GM21786 (cell line): ENCODE results near the gene NSD2.

ENCODE experiments used
- ATAC-seq: cut with Tn5 transposase; IDR thresholded peaks from one replicate; pipeline ENCODE4 v1.9.1; 2021; ENCODE audit not compliant: unreplicated experiment

Gene NSD2

GRCh38 chr4:1940566-1940965, 69.4 kb downstream of the NSD2 start:
- ATAC-seq = no peak

- no peak for ATAC-seq
These were observed 72.7 kb downstream of the NSD2 start for GRCh38 chr4:1943928-1944327.

- ATAC-seq = no peak
These were observed 74.1 kb downstream of the NSD2 start for GRCh38 chr4:1945124-1945895.

GRCh38 chr4:1945912-1946311, 74.7 kb downstream of the NSD2 start:
- no peak for ATAC-seq

- no peak for ATAC-seq
These were observed 77.0 kb downstream of the NSD2 start for GRCh38 chr4:1948232-1948631.

GRCh38 chr4:1948892-1949436, 77.8 kb downstream of the NSD2 start:
- no peak for ATAC-seq

GRCh38 chr4:1950369-1950768, 79.2 kb downstream of the NSD2 start:
- no peak for ATAC-seq

- ATAC-seq = no peak
These were observed 81.0 kb downstream of the NSD2 start for GRCh38 chr4:1952058-1952700.

- no peak for ATAC-seq
These were observed 81.5 kb downstream of the NSD2 start for GRCh38 chr4:1952719-1953118.

- ATAC-seq = no peak
These were observed 82.1 kb downstream of the NSD2 start for GRCh38 chr4:1953335-1953734.

GRCh38 chr4:1956631-1957030, 85.4 kb downstream of the NSD2 start:
- no peak for ATAC-seq

GRCh38 chr4:1958276-1959103, 87.3 kb downstream of the NSD2 start:
- ATAC-seq = no peak

- ATAC-seq = no peak
These were observed 87.9 kb downstream of the NSD2 start for GRCh38 chr4:1959104-1959384.

- ATAC-seq = no peak
These were observed 89.1 kb downstream of the NSD2 start for GRCh38 chr4:1960170-1960825.

GRCh38 chr4:1961038-1961437, 89.8 kb downstream of the NSD2 start:
- no peak for ATAC-seq

GRCh38 chr4:1961563-1961962, 90.4 kb downstream of the NSD2 start:
- no peak for ATAC-seq

GRCh38 chr4:1962980-1963379, 91.8 kb downstream of the NSD2 start:
- ATAC-seq = no peak

- no peak for ATAC-seq
These were observed 93.2 kb downstream of the NSD2 start for GRCh38 chr4:1964443-1964842.

- ATAC-seq = no peak
These were observed 93.8 kb downstream of the NSD2 start for GRCh38 chr4:1964971-1965370.

GRCh38 chr4:1967512-1968149, 96.4 kb downstream of the NSD2 start:
- ATAC-seq = no peak
